GM18951 (cell line): ENCODE data around the gene CASS4.

Experiments used
- POLR2A ChIP-seq: IDR thresholded peaks from 4 replicates; pipeline ENCODE4 v1.6.1; 2011; ENCODE audit warnings: mild to moderate bottlenecking; ENCODE audit not compliant: insufficient read length, insufficient read depth; ENCODE audit errors: extremely low read depth
- in situ Hi-C: fragments of 300-500 bp; cut with MboI; formaldehyde crosslinking; loops from one replicate; pipeline ENCODE4 v1.12.0; 2022; ENCODE audit warnings: low sequenced_read_pairs, mixed read lengths, inconsistent platforms; ENCODE audit not compliant: unreplicated experiment

CASS4 gene, protein sequence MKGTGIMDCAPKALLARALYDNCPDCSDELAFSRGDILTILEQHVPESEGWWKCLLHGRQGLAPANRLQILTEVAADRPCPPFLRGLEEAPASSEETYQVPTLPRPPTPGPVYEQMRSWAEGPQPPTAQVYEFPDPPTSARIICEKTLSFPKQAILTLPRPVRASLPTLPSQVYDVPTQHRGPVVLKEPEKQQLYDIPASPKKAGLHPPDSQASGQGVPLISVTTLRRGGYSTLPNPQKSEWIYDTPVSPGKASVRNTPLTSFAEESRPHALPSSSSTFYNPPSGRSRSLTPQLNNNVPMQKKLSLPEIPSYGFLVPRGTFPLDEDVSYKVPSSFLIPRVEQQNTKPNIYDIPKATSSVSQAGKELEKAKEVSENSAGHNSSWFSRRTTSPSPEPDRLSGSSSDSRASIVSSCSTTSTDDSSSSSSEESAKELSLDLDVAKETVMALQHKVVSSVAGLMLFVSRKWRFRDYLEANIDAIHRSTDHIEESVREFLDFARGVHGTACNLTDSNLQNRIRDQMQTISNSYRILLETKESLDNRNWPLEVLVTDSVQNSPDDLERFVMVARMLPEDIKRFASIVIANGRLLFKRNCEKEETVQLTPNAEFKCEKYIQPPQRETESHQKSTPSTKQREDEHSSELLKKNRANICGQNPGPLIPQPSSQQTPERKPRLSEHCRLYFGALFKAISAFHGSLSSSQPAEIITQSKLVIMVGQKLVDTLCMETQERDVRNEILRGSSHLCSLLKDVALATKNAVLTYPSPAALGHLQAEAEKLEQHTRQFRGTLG

DNA sequence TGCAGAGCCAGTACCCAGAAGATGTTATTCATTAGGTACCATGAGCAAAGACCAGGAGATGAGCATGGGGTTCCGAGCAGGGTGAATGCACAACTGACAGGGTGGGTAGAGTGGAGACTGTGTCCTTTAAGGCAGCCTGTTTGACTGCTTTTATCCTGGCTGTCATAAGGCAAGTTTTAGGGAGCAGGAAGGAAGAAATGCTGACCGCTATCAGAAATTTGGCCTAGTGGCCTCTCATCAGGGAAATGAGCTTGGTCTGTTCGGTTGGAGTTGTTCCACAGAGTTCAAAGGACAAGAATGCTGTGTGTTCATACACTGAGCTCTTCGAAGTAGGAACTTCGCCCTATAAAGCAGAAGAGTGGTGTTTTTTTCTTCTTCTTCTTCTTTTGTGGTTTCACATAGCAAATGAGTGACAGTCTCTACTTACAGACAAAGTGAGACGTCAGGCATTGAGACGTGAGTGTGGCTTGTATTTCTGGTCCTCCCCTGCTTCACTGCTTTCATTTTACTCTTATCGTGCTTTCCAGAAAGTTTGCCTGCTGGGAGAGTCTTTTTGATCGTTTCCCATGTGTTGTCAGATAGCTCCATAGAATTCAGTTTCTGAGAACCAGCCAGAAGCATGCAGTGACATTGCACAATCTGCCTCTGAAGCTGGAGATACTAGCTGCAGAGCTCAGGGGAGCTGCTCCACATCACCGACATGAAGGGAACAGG is at the start of gene CASS4:
Gene CASS4, plus strand, starts transcription at position 502 of the 714 bp plus-strand sequence. Its CDS starts 199 bp downstream, at position 701.
- no peak for TF ChIP-seq POLR2A
- in situ Hi-C loops, result no loop called here

DNA sequence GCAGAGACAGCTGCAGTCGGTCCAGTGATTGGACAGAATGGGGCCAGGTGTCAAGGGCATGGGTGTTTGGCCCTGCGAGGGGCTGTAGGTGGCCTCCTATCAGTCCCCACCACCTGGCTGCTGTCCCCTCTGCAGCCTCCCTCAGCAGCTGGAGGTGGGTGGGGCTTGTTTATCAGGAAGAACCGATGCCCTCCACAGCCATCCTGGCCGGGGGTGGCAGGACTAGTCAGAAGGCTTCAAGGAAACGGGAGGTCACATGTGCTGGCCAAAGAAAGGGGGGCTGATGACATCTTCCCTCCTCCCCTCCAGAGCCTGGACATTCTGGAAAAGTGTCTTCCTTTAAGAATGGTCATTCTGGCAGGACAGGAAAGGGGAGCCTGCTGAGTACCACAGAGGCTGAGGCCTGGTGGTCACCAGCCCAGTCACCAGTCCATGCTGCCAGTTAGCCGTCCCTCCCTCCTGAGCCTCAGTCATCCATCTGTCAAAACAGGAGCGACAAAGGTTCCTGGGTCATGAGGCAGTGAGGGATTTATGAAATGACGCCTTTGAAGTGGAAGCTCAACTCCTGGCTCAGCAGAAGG is 49.1 kb upstream of the CASS4 start:
- in situ Hi-C loops, result no loop called here
- no peak for TF ChIP-seq POLR2A

DNA sequence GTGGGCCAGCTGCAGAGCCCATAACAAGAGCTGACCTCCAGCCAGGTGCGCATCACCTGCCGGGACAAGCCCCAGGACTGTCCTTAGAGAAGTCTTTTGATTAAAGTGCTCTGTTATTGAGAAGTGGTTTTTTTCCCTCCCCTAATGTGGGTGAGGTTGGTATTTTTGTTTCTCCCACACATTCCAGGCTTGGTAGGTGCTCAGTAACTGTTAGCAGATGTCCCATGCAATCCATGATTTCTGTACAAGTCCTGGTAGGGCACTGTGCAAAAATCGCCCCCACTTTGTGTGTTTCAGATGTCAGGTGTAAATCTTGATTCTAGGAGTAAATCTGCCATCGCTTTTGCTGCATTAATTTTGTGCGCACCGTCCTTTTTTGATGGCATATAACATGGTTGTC is 48.6 kb upstream of the CASS4 start:
- no peak for TF ChIP-seq POLR2A
- in situ Hi-C loops, result no loop called here

DNA sequence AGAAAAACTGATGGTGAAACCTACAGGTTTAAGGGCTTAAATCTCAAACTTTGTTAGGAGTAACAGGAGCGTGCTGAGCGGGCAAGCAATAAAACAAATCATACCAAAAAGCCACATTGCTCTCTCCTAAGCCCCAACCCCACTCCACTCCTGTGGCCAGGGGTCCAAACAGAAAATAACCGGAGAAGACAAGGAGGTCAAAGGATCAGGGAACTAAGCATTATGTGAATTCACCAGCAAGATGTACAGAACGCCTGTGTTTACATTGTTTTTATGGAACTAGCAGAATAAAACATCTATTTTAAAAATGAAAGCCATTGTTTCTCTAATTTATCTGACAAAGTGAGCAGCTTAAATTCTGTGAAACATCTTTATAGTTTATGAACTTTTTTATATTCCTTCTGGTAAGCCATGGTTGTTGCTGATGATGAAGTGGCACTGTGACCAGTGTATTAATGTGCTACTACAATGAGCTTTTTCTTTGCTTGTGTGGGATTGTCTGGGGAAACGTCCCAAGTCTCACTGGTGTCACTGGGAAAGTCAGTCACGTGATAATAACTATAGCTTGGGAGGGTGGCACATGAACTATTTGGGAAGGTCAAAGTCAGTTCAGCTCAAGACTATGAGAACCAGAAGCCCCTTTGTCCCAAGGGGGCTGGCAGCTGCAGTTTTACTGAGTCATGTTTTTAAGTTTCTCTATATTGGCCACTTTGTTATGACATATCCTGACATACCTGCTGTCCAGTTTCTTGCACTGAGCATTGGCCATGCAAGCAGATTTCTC is 43.5 kb upstream of the CASS4 start:
- in situ Hi-C loops, result no loop called here
- no peak for TF ChIP-seq POLR2A

DNA sequence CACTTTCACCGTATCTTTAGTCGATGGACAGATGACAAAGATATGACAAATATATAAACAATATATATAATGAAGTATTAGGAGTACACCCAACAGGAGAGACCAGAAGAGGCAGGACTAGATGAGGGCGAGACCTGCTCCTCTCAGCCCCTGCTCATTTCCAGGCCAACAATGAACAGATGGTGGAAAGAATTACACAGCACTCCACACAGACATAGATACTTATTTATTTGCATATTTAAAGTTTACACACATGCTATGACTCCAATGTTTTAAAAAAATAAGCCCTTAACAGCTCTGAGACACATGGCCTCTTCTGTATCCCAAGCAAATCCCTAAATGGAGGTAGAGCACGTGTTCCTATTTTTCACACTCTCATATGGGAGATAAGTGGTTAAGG is 42.9 kb upstream of the CASS4 start:
- TF ChIP-seq POLR2A, result no peak
- in situ Hi-C loops, result no loop called here

DNA sequence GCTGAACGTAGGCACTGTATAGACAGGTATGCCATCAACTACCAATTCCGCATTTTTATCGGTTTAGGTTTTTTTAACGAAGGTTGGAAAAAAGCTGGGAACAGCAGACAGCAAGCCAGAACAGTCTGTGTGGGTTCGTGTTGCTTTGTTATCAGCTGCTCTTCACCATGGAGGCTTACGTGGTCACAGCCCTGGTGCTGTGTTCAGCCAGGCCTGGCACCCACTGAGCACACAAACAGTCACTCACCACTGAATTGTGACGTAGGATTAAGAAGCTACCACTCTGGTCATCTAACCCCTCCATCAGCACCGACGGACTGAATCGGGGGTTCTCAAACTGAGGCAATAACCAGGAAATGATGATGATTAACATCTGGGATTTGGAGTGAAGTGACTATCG is 40.1 kb upstream of the CASS4 start:
- in situ Hi-C loops, result no loop called here
- no peak for TF ChIP-seq POLR2A

DNA sequence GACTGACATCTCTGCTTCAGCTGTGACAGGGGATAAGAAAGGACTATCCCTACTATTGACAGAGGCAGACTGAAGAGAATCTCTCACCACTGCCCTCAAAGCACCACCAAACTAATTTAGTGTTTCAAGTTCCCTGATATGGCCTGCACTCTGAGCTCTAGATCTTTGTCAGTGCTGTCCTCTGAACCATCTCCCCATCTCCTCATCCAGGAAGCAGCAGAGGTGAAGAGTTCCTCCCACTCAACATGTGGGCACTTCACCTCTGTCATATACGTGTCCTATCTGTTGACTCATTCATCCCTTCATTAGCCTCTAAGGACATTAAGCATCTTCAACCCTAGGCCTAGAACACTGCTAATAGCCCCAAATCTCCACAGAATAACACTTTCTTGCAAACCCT is 39.2 kb upstream of the CASS4 start:
- TF ChIP-seq POLR2A, result no peak
- in situ Hi-C loops, result no loop called here

DNA sequence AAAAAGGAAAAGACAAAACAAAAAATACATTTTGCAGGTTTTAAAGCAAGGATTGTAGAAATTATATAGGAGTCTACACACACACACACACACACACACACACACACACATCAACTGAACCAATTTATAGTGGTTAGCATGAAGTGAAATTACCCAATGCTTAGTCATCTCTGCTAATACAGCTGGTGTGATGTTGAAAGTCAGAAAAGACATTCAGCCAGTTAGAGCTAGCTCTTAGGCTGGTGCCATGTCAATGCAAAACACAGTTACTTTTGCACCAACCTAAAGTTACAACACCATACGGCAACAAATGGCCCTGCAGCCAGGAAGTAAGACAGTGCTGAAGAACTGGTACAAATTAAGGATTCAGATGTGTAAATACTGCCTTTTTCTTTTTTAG is 38.1 kb upstream of the CASS4 start:
- in situ Hi-C loops, result no loop called here
- TF ChIP-seq POLR2A, result no peak

DNA sequence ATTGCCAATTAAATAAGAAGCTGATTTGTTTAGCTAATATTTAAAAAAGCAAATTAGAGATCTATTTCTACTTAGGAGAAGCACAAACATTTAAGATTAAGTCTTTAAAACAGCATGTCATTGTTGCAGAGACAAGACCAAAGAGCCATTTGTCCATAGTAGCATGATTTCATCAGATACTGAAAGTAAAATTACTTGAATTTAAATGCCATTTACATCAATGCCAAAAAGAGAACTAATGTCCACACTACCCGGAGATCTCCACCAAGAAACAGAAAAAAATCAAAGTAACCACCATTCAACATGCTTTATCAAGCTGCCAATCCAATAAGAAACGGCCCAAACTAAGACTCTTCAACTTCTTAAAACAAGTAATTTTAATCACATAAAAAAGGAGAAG is 35.7 kb upstream of the CASS4 start:
- TF ChIP-seq POLR2A, result no peak
- in situ Hi-C loops, result no loop called here

DNA sequence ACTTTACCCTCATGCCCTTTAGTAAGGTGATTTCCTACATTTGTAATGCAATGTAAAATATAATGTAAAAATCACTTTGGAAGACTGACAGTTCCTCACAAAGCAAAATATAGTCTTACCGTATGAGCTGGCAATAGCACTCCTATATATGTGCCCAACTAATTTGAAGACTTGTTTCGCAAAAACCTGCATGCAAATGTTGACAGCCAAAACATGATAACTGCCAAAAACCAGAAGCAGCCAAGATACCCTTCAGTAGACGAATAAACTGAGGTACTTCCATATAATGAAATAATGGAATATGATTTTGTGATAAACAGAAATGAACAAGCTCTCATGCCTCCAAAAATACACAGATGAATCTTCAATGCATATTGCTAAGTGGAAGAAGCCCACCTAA is 33.7 kb upstream of the CASS4 start:
- TF ChIP-seq POLR2A, result no peak
- in situ Hi-C loops, result no loop called here

DNA sequence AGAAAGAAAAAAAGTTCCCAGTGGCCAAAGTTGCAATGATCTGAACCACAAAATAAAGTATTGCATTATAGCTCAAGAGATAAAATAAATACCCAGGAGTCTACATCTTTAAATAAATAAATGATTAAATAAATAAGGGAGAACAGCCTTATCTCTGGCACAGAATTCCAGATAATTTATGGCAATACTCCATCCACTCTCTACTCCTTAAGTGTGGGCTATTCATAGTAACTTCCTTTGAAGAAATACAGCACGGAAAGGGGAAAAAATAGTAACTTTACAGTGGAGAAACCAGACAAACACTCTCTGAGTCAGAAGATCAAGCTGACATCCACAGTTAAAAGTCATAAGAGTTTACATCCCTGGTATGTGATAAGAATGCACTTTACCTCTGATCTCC is 31.7 kb upstream of the CASS4 start:
- in situ Hi-C loops, result no loop called here

DNA sequence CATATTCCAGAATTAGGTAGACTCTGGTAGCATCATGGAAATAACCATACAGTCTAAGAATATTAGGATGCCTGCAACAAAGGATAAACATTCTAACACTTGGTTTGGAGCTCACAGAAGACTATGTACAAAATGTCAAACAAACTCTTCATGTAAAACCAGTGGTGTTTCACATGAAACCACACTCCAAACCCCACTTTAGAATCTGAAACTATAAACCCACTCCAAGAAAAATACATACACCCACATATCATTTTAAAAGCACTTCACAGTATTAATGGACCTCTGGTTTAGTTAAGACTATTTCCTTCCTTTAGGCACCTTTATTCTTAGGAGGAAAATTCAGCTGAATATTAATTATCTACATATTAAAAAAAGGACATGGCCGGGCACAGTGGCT is 30.6 kb upstream of the CASS4 start:
- no peak for TF ChIP-seq POLR2A
- in situ Hi-C loops, result no loop called here

More for the DNA sequence above, 31.7 kb upstream of the CASS4 start:
- no peak for TF ChIP-seq POLR2A
